Measurements from ENCODE around the gene FREM1.

Gene FREM1

GRCh38 chr9:14941501-14942405 lies 31.5 kb upstream of the FREM1 start:
- CTCF ChIA-PET = no interaction called here
- no peak for DNase-seq (ENCODE audit: extremely low spot score)
- POLR2A ChIA-PET = no interaction called here
- no peak for TF ChIP-seq LEF1 (IDR thresholded peaks at IDR 0.05; ENCODE audit: borderline replicate concordance)
- TF ChIP-seq FOXM1 (IDR thresholded peaks at IDR 0.05; ENCODE audit: borderline replicate concordance) = no peak
- no peak for TF ChIP-seq ELF4 (IDR thresholded peaks at IDR 0.05)
- no peak for TF ChIP-seq SP1 (IDR thresholded peaks at IDR 0.05)
- TF ChIP-seq HDGF (IDR thresholded peaks at IDR 0.05; ENCODE audit: borderline replicate concordance) = no peak
- TF ChIP-seq SUZ12 (IDR thresholded peaks at IDR 0.05) = no peak
- TF ChIP-seq FOXA1 (IDR thresholded peaks at IDR 0.05) = no peak

GRCh38 chr9:14939378-14939777 lies 29.1 kb upstream of the FREM1 start:
- no peak for DNase-seq (ENCODE audit: extremely low spot score)
- ChIA-PET POLR2A (no interaction called here), CTCF (no interaction called here)
- TF ChIP-seq FOXK2 (IDR thresholded peaks at IDR 0.05) (no peak), ZNF384 (IDR thresholded peaks at IDR 0.05) (no peak), SUZ12 (IDR thresholded peaks at IDR 0.05) (no peak), ARNT (IDR thresholded peaks at IDR 0.05) (no peak), BHLHE40 (IDR thresholded peaks at IDR 0.05; ENCODE audit: borderline replicate concordance) (no peak)

- ChIA-PET CTCF (no interaction called here), POLR2A (no interaction called here)
- DNase-seq (ENCODE audit: extremely low spot score) = no peak
- no peak for TF ChIP-seq HDGF (IDR thresholded peaks at IDR 0.05; ENCODE audit: borderline replicate concordance)
- no peak for TF ChIP-seq SUZ12 (IDR thresholded peaks at IDR 0.05)
- no peak for TF ChIP-seq ELF4 (IDR thresholded peaks at IDR 0.05)
- TF ChIP-seq ARNT (IDR thresholded peaks at IDR 0.05) = no peak
- no peak for TF ChIP-seq LEF1 (IDR thresholded peaks at IDR 0.05; ENCODE audit: borderline replicate concordance)
- no peak for TF ChIP-seq FOXK2 (IDR thresholded peaks at IDR 0.05)
- TF ChIP-seq TARDBP (IDR thresholded peaks at IDR 0.05) = no peak
- TF ChIP-seq L3MBTL2 (conservative IDR thresholded peaks at IDR 0.05) = no peak
- no peak for TF ChIP-seq ZNF384 (IDR thresholded peaks at IDR 0.05)
- no peak for TF ChIP-seq NFRKB (IDR thresholded peaks at IDR 0.05)
- no peak for TF ChIP-seq SP1 (IDR thresholded peaks at IDR 0.05)
- no peak for TF ChIP-seq FOXA1 (IDR thresholded peaks at IDR 0.05)
- no peak for TF ChIP-seq PKNOX1 (IDR thresholded peaks at IDR 0.05)
- TF ChIP-seq CTBP1 (IDR thresholded peaks at IDR 0.05; ENCODE audit: borderline replicate concordance) = no peak
Measured at GRCh38 chr9:14937216-14937615, 27.0 kb upstream of the FREM1 start.

- CTCF ChIA-PET = interaction anchor here (0.7 kb wide), 1 partner anchor 34 kb away, joined by 3 read pairs; no protein-coding TSS in a partner anchor
- no peak for DNase-seq (ENCODE audit: extremely low spot score)
- POLR2A ChIA-PET = no interaction called here
- TF ChIP-seq PKNOX1 (IDR thresholded peaks at IDR 0.05) (no peak), ELF4 (IDR thresholded peaks at IDR 0.05) (no peak), LEF1 (IDR thresholded peaks at IDR 0.05; ENCODE audit: borderline replicate concordance) (no peak), ARNT (IDR thresholded peaks at IDR 0.05) (no peak), CTBP1 (IDR thresholded peaks at IDR 0.05; ENCODE audit: borderline replicate concordance) (no peak), BHLHE40 (IDR thresholded peaks at IDR 0.05; ENCODE audit: borderline replicate concordance) (no peak), ZNF384 (IDR thresholded peaks at IDR 0.05) (no peak), FOXM1 (IDR thresholded peaks at IDR 0.05; ENCODE audit: borderline replicate concordance) (no peak), TARDBP (IDR thresholded peaks at IDR 0.05) (no peak), NFRKB (IDR thresholded peaks at IDR 0.05) (no peak), FOXA1 (IDR thresholded peaks at IDR 0.05) (no peak), SP1 (IDR thresholded peaks at IDR 0.05) (no peak), L3MBTL2 (conservative IDR thresholded peaks at IDR 0.05) (no peak)
Measured at GRCh38 chr9:14936491-14936890, 26.3 kb upstream of the FREM1 start.

- peak; percentile 50 for TF ChIP-seq PKNOX1 (IDR thresholded peaks at IDR 0.05)
- no peak for TF ChIP-seq ARNT (IDR thresholded peaks at IDR 0.05)
- POLR2A ChIA-PET = no interaction called here
- DNase-seq (ENCODE audit: extremely low spot score) = no peak
- CTCF ChIA-PET = no interaction called here
Measured at GRCh38 chr9:14935964-14936363, 25.7 kb upstream of the FREM1 start.

GRCh38 chr9:14935106-14935751 lies 25.0 kb upstream of the FREM1 start:
- ChIA-PET POLR2A (no interaction called here), CTCF (no interaction called here)
- DNase-seq (ENCODE audit: extremely low spot score) = no peak
- TF ChIP-seq FOXM1 (IDR thresholded peaks at IDR 0.05; ENCODE audit: borderline replicate concordance) (no peak), NFRKB (IDR thresholded peaks at IDR 0.05) (no peak), BHLHE40 (IDR thresholded peaks at IDR 0.05; ENCODE audit: borderline replicate concordance) (no peak), ZNF384 (IDR thresholded peaks at IDR 0.05) (no peak), HDGF (IDR thresholded peaks at IDR 0.05; ENCODE audit: borderline replicate concordance) (no peak), SUZ12 (IDR thresholded peaks at IDR 0.05) (no peak), TARDBP (IDR thresholded peaks at IDR 0.05) (no peak), FOXA1 (IDR thresholded peaks at IDR 0.05) (no peak), L3MBTL2 (conservative IDR thresholded peaks at IDR 0.05) (no peak), SP1 (IDR thresholded peaks at IDR 0.05) (no peak), LEF1 (IDR thresholded peaks at IDR 0.05; ENCODE audit: borderline replicate concordance) (no peak)

All from HEK293T (cell line).